SH-SY5Y (cell line): ENCODE data around the gene CCDC32.

ENCODE experiments used
- GATA2 ChIP-seq: IDR thresholded peaks from 2 replicates; pipeline ENCODE4 v1.6.1; 2011; ENCODE audit warnings: mild to moderate bottlenecking, low read depth, low read length
- GATA3 ChIP-seq: IDR thresholded peaks from 2 replicates; pipeline ENCODE4 v1.6.1; 2011; ENCODE audit warnings: low read depth, mild to moderate bottlenecking, low read length, moderate library complexity

GRCh38 chr15:40511472-40512133, 53.2 kb downstream of the CCDC32 start:
- no peak for TF ChIP-seq GATA3
- no peak for TF ChIP-seq GATA2
